HT-29 (cell line): ENCODE results near the gene ZNF582. TPM values are rescaled to one million over a fixed set of nuclear protein-coding genes. Genes with fewer than 3 reads are reported as not detected.

ENCODE experiments used
- DNase-seq: peaks from one replicate; pipeline ENCODE4 v3.0.0-alpha.2; 2015; ENCODE audit warnings: low spot score
- total RNA-seq: library from RNA; depleted of rRNA; stranded (reverse); fragments of >200 nt; shearing (Covaris generic); gene quantifications from 2 replicates; pipeline ENCODE4 v1.2.3, GENCODE V29; 2014; rRNA removed

ZNF582 gene
- not detected in 2 replicates for total RNA-seq

DNA sequence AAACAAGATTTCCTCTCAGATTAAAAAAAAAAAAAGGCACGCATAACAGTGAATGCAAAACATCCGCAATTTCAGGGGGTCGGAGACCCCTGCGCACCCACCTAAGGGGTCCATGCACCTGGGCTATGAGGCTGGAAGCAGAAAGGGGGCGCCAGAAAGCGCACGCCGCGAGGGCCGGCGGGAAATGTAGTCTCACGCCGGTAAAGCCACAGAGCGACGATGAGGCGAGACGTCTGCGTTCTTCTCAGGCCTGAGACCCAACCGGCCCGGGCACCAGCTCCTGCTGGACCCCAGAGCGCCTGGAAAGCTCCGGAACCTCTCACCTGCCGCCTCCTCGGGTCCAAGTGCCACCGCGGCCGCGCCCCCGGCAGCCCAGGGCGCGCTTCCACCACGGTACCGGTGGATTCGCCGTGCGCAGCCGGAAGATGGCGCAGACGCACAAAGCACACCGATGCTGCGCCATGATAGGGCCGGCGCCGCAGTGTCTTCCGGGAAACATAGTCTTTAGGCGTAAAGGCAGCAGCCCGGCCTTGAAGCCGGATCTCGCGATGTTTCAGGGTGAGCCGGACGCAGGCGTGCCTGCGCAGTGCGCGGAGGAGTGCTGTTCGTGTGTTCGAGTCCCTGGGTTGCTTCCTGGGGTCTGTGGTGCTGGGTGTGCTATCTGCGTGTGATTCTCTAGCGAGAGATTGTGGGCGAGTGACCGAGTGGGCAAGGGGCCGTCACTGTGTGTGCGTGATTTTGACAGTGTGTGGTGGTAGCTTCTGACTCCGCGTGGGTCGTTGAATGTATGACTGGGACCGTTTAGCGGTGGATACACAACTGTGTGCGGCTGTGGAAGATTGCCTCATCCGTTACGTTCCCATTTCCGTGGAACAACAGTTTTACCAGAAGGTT lies at the start of gene ZNF582:
Gene ZNF582, minus strand, starts transcription at position 416 of the 894 bp plus-strand sequence. CDS start 1,782 bp downstream, outside the sequence.
- DNase-seq = no peak

DNA sequence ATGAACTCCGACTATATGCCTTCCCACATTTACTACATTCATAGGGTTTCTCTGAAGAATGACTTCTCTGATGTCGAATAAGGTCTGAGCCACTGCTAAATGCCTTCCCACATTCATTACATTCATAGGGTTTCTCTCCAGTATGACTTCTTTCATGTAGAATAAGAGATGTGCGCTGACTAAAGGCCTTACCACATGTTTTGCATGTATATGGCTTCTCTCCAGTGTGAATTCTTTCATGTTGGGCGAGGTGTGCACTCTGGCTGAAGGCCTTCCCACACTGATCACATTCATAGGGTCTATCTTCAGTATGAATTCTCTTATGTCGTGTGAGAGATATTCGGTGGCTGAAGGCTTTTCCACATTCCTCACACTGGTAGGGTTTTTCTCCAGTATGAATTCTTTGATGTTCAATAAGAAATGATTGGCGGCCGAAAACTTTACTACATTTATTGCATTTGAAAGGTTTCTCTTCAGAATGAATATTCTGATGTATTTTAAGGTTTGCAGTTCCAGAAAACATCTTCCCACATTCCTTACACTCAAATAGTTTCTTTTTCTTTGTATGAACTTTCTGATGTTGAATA lies 48.0 kb upstream of the ZNF582 start:
- no peak for DNase-seq

DNA sequence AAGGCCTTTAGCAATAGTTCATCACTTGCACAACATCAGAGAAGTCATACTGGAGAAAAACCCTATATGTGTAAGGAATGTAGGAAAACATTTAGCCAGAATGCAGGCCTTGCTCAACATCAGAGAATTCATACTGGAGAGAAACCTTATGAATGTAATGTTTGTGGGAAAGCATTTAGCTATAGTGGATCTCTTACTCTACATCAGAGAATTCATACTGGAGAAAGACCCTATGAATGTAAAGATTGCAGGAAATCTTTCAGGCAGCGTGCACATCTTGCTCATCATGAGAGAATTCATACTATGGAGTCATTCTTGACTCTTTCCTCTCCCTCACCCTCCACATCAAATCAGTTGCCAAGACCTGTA lies 30.6 kb upstream of the ZNF582 start:
- DNase-seq = peak; percentile 15

DNA sequence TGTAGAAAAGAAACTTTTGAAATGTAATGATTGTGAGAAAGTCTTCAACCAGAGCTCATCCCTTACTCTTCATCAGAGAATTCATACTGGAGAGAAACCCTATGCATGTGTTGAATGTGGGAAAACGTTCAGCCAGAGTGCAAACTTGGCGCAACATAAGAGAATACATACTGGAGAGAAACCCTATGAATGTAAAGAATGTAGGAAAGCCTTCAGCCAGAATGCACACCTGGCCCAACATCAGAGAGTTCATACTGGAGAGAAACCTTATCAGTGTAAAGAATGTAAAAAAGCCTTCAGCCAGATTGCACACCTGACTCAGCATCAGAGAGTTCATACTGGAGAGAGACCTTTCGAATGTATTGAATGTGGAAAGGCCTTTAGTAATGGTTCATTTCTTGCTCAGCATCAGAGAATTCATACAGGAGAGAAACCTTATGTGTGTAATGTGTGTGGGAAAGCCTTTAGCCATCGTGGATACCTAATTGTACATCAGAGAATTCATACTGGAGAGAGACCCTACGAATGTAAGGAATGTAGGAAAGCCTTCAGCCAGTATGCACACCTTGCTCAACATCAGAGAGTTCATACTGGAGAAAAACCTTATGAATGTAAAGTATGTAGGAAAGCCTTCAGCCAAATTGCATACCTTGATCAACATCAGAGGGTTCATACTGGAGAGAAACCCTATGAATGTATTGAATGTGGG lies 30.1 kb upstream of the ZNF582 start:
- DNase-seq = no peak

- DNase-seq = no peak
Observed at GRCh38 chr19:56405062-56405461, 11.7 kb upstream of the ZNF582 start.

DNA sequence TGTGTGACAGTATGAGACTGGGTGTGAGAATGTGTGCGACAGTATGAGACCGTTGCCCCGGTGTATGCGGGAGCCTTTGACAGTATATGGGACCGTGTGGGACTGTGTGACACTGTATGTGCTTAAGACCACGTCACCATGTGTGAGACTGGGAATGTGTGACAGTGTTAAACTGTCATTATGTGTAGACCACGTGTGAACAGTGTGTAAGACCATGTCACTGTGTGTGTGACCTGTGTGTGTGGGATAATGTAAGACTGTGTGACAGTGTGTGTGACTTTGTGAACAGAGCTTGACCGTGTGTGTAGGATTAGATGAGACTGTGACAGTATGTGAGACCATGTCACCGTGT lies 11.3 kb upstream of the ZNF582 start:
- DNase-seq = no peak

DNA sequence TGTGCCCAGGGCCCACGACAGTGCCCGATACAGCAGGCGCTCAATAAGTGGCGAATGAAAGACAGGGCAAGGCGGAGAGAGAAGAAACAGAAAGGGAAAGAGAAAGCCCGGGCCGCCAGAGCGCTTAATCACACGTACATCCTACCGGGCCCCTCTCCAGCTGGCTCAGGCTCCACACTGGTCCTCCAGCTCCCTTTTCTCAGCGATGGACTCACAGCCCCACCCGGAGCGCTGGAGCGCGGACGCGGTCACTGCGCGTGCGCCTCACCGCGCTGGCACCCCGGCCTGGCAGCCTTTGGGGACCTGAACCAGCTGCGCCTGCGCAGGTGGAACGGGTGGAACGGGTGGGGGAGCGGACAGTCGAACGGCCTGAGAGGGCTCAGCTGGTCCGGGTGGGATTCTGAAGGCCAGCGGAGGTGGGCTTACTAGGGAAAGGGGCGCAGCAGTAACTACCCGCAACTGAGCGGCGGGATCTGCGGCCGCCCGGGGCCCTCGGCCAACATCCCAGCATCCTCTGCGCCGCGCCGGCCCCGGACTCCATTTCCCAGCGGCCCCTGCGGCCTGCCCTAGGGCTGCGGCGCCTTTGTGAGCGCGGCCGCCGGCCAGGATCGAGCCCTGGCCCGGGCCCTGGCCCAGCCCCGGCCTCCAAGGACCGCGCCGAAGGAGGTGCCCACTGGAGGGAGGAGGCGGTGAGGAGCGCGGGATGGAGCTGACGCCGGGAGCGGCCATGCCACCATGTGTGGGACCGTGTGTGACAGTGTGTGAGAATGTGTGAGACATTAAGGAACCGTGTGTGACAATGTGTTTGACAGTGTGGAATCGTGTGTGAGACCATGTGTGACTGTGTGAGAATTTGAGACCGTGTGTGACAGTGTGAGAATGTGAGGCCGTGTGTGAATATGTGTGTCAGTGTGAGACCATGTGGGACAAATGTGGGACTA lies 10.7 kb upstream of the ZNF582 start, which contains the start of gene ZNF583:
Gene ZNF583, plus strand, starts transcription at position 569 of the 941 bp plus-strand sequence. CDS start 2,783 bp downstream, outside the sequence.
- no peak for DNase-seq

GRCh38 chr19:56403261-56403660 lies 9.9 kb upstream of the ZNF582 start:
- no peak for DNase-seq

GRCh38 chr19:56400485-56400884 lies 7.2 kb upstream of the ZNF582 start:
- DNase-seq = no peak

- no peak for DNase-seq
Observed at GRCh38 chr19:56398809-56399208, 5.5 kb upstream of the ZNF582 start.

GRCh38 chr19:56383826-56384605 lies 9.3 kb downstream of the ZNF582 start:
- no peak for DNase-seq

DNA sequence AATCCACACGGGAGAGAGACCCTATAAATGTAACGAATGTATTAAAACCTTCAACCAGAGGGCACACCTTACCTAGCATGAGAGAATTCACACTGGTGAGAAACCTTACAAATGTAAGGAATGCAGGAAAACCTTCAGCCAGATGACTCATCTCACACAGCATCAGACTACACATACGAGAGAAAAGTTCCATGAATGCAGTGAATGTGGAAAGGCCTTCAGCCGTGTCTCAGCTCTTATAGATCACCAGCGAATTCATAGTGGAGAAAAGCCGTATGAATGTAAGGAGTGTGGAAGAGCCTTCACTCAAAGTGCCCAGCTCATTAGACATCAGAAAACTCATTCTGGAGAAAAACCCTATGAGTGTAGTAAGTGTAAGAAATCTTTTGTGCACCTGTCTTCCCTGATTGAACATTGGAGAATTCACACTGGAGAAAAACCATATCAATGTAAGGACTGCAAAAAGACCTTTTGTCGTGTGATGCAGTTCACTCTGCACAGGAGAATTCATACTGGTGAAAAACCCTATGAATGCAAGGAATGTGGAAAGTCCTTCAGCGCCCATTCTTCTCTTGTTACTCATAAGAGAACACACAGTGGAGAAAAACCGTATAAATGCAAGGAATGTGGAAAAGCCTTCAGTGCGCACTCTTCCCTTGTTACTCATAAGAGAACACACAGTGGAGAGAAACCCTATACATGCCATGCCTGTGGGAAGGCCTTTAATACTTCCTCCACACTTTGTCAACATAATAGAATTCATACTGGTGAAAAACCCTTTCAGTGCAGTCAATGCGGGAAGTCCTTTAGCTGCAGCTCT lies 16.0 kb downstream of the ZNF582 start:
- DNase-seq = no peak

GRCh38 chr19:56372281-56372680 lies 21.1 kb downstream of the ZNF582 start:
- no peak for DNase-seq

- no peak for DNase-seq
Observed at GRCh38 chr19:56369886-56370676, 23.3 kb downstream of the ZNF582 start.

DNA sequence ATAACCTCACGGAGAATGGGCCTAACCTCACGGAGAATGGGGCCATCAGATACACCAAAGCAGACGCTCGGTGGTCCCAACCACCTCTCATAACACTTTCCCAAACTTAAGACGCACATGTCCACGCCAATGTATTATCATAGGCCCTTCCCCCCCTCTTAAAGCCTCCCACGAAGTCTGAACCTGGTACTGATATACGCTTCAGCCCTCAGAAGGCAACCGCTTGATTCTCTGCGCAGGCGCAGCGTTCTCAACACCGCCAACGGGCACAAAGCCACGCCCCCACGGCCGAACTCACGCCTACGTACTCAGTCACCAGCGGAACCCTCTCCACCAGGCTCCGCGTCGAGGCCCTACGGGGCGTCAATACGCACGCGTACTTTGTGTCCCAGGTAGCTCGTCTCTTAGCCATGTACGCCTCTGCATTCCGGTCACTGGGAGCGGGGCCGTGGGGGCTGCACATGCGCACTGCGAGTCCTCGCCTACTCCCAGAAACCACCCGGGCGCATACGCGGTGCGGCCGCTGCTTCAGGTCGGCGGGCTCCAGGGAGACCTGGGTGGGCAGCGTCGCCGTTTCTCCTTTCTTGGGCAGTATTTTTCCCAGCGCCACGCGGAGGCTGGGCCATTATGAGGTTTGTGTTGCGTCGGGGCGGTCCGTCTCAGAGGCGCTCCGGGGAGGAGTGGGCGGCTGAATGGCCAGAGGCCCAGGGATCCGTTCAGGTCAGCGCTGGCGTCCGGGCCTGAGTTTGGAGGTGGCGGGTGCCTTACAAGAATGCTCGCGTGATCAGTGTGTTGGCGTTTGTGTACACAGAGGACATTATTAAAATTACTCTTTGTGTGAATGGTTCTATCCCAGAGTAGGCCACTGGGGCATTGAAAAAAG lies 25.3 kb downstream of the ZNF582 start:
- no peak for DNase-seq

DNA sequence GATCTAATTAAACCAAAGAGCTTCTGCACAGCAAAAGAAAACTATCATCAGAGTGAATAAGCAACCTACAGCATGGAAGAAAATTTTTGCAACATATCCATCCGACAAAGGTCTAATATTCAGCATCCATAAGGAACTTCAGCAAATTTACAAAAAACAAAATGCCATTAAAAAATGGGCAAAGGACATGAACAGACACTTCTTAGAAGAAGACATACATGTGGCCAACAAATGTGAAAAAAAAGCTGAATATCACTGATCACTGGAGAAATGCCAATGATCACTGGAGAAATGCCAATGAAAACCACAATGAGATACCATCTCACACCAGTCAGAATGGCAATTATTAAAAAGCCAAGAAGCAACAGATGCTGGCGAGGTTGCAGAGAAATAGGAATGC lies 32.5 kb downstream of the ZNF582 start:
- DNase-seq = no peak

DNA sequence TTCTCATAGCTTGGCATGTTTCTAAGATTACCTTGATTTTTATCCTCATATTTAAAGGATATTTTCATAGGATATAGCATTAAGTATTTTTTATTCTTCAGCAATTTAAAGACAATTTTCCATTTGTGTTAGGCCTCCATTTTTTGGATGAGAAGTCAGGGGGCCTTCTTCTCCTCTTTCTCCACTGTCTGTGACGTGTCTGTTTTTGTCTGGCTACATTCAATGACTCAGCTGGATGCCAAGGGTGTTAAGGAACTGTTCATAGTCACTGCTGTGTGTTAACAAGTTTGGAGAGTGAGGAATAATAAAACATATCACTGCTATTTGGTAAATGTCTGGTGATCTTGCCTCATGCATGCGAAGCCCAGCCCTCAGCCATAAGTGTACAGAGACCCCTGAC lies 36.4 kb downstream of the ZNF582 start:
- no peak for DNase-seq

DNA sequence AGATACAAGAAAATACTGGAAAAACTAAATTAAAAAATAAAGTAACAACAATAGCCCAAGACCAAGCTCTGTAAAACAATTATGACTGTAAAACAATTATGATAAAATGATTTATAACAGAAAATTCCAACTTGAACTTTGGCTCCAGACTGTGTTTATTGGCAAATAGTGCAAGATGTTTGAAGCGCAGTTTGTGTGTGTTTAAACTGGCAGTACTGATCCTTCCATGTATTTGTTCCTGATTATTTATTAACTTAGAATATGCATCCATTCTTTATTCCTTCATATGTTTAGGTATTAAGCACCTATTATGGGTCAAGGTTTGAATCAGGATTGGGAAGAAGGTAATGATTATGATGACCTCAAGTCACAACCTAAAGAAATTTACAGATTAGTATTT lies 37.8 kb downstream of the ZNF582 start:
- DNase-seq = no peak
